ENCODE data around the gene MKLN1. TPM values are rescaled to one million over a fixed set of nuclear protein-coding genes. Genes with fewer than 3 reads are reported as not detected.

MKLN1 gene
- total and polyA plus RNA-seq, 2 of the 13 experiments (the other 11 are each of a cell fraction or from before 2014, with no cell fraction given) = 33.6 to 43.5 TPM

GRCh38 chr7:131300078-131300477 lies 27.6 kb upstream of the MKLN1 start:
- no peak overlapping the region for H2AFZ ChIP-seq (ENCODE audit: low read length)
- no peak overlapping the region for H3K4me2 ChIP-seq (ENCODE audit: low read depth, low read length)
- in situ Hi-C loops (cut with HindIII; ENCODE audit: extremely low pct_ligation_motif_present, low pct_unique_long_range_greater_than_20kb) (no loop called here), intact Hi-C loops (cut with micrococcal nuclease; ENCODE audit: unreplicated experiment) (no loop called here)
- TF ChIP-seq SNRNP70 (IDR thresholded peaks at IDR 0.05; ENCODE audit: low read depth, low read length) = no peak
- no peak for TF ChIP-seq ZNF775 (CRISPR knock-in tag; IDR thresholded peaks at IDR 0.05; ENCODE audit: borderline replicate concordance)
- no peak for TF ChIP-seq PRDM10 (CRISPR knock-in tag; IDR thresholded peaks at IDR 0.05; ENCODE audit: low read depth)
- TF ChIP-seq ELF3 (CRISPR knock-in tag; IDR thresholded peaks at IDR 0.05) = no peak
- no peak for TF ChIP-seq ZBTB7B (CRISPR knock-in tag; IDR thresholded peaks at IDR 0.05)
- TF ChIP-seq GABPA (IDR thresholded peaks at IDR 0.05; ENCODE audit: low read depth, low read length) = no peak
- TF ChIP-seq GABPA (CRISPR knock-in tag; IDR thresholded peaks at IDR 0.05; ENCODE audit: low read depth) = no peak
- no peak for TF ChIP-seq TAF15 (IDR thresholded peaks at IDR 0.05; ENCODE audit: low read depth, low read length, poor library complexity, severe bottlenecking)
- no peak for TF ChIP-seq DRAP1 (CRISPR knock-in tag; IDR thresholded peaks at IDR 0.05)
- no peak for TF ChIP-seq DMTF1 (CRISPR knock-in tag; IDR thresholded peaks at IDR 0.05)
- TF ChIP-seq ZNF629 (CRISPR knock-in tag; conservative IDR thresholded peaks at IDR 0.05) = no peak
- TF ChIP-seq HOXD1 (CRISPR knock-in tag; IDR thresholded peaks at IDR 0.05) = no peak
- no peak for TF ChIP-seq SNAPC2 (CRISPR knock-in tag; IDR thresholded peaks at IDR 0.05)
- no peak for TF ChIP-seq NCOA2 (CRISPR knock-in tag; IDR thresholded peaks at IDR 0.05)
- TF ChIP-seq ZBTB37 (CRISPR knock-in tag; IDR thresholded peaks at IDR 0.05) = no peak
- no peak for TF ChIP-seq ZNF12 (CRISPR knock-in tag; IDR thresholded peaks at IDR 0.05)
- TF ChIP-seq ELK4 (CRISPR knock-in tag; IDR thresholded peaks at IDR 0.05; ENCODE audit: borderline replicate concordance) = no peak
- BruUV-seq (replicated peaks) = no TSS peak
- no peak overlapping the region for H3K27ac ChIP-seq (ENCODE audit: extremely low read length, insufficient read depth, low read length)
- ChIA-PET CTCF (ENCODE audit: low intra/inter-chr PET ratio, low total read pairs) (no interaction called here), POLR2A (no interaction called here)
- H3K79me2 ChIP-seq (ENCODE audit: insufficient read depth, low read length) = no peaks in the 10 kb centered on the region
- no peak overlapping the region for H3K4me3 ChIP-seq (replicated peaks in 1 of 3; ENCODE audit: insufficient read depth in 1 of 3, low read depth in 2 of 3, low read length in 3 of 3)
- ATAC-seq (no peak), DNase-seq (ENCODE audit: low spot score) (no peak), FAIRE-seq (no peak)
- H3K9ac ChIP-seq (ENCODE audit: insufficient read depth, low read depth, low read length) = no peak overlapping the region
- no peaks in the 10 kb centered on the region for H3K36me3 ChIP-seq (replicated peaks in 1 of 2; ENCODE audit: control insufficient read depth in 1 of 2, insufficient read depth in 2 of 2, low read length in 2 of 2)
- 28% methylated on average over 2 of the region's 2 CpGs for WGBS (ENCODE audit: low lambda C conversion rate)
- H3K27me3 ChIP-seq (ENCODE audit: control insufficient read depth in 1 of 2, insufficient read depth in 2 of 2, low read length in 2 of 2) = no peaks in the 10 kb centered on the region
- H4K20me1 ChIP-seq (ENCODE audit: insufficient read depth, low read length) = no peaks in the 10 kb centered on the region
- no peaks in the 10 kb centered on the region for H3K9me3 ChIP-seq (ENCODE audit: low read length)
- H3K4me1 ChIP-seq (ENCODE audit: insufficient read depth, low read length) = peaks cover 55% of the 10 kb centered on the region

Measured in HepG2 (cell line).